Measurements from ENCODE around the gene IKZF3. TPM values are rescaled to one million over a fixed set of nuclear protein-coding genes. Genes with fewer than 3 reads are reported as not detected.

The IKZF3 gene
- total RNA-seq, 1 experiment from 2014 or later: 0.22 TPM

GRCh38 chr17:39836117-39836516 is 28.0 kb downstream of the IKZF3 start:
- Histone ChIP-seq H3K18ac (ENCODE audit: insufficient read length, low read depth, low read length) (no peak overlapping the region), H2AK5ac (ENCODE audit: insufficient read length, low read length) (no peak overlapping the region), H3K23me2 (ENCODE audit: insufficient read length, low read depth, low read length, poor library complexity, severe bottlenecking) (no peaks in the 10 kb centered on the region), H4K8ac (replicated peaks; ENCODE audit: insufficient read length, low read depth, low read length) (no peak overlapping the region), H4K91ac (ENCODE audit: insufficient read length, low read depth, low read length) (no peak overlapping the region), H3K27ac (ENCODE audit: insufficient read length, low read depth, low read length) (no peak overlapping the region), H3T11ph (ENCODE audit: low read length) (no peak overlapping the region), H3K4me1 (ENCODE audit: insufficient read depth, low read length) (no peaks in the 10 kb centered on the region), H3K79me1 (ENCODE audit: insufficient read depth, low read depth, low read length, poor library complexity, severe bottlenecking) (no peaks in the 10 kb centered on the region), H3K27me3 (ENCODE audit: insufficient read depth, low read length) (no peaks in the 10 kb centered on the region), H2BK15ac (ENCODE audit: low read depth, low read length) (no peak overlapping the region), H2BK5ac (ENCODE audit: insufficient read length, low read length) (no peak overlapping the region), H2BK12ac (ENCODE audit: insufficient read length, low read depth, low read length) (no peak overlapping the region), H3K79me2 (ENCODE audit: insufficient read depth, low read length) (no peaks in the 10 kb centered on the region), H4K5ac (ENCODE audit: insufficient read length, low read depth, low read length) (no peak overlapping the region), H2BK120ac (ENCODE audit: low read depth, low read length, poor library complexity, severe bottlenecking) (no peak overlapping the region), H3K14ac (ENCODE audit: insufficient read depth, low read length) (no peak overlapping the region; the same call in 1 of the 2 replicates), H3K56ac (ENCODE audit: insufficient read length, low read depth, low read length) (no peak overlapping the region), H4K20me1 (ENCODE audit: control insufficient read depth, insufficient read depth, insufficient read length) (no peaks in the 10 kb centered on the region), H2BK20ac (ENCODE audit: low read depth, low read length, poor library complexity, severe bottlenecking) (no peak overlapping the region), H3K23ac (ENCODE audit: insufficient read length, low read depth, low read length) (no peak overlapping the region), H2AFZ (ENCODE audit: low read length) (no peak overlapping the region), H3K9me3 (ENCODE audit: control insufficient read depth, low read depth, low read length) (no peaks in the 10 kb centered on the region), H3K9ac (ENCODE audit: extremely low read depth, insufficient read length, low read length) (no peak overlapping the region), H3K4ac (ENCODE audit: low read depth, low read length) (no peak overlapping the region), H3K4me2 (ENCODE audit: insufficient read depth, insufficient read length, low read length) (no peak overlapping the region)
- H3K9me3 Mint-ChIP-seq: peaks cover 8 to 12% of the 10 kb centered on the region in 2 experiments; a peak in 4 of 5 replicates
- H3K27ac Mint-ChIP-seq: no peak overlapping the region
- no peak overlapping the region for H3K4me3 Mint-ChIP-seq
- no peak for TF ChIP-seq CTCF (conservative IDR thresholded peaks at IDR 0.05)
- WGBS (ENCODE audit: extremely low coverage, insufficient read length, low lambda C conversion rate): no CpG with 5 or more reads among the region's 6 CpGs
- H3K4me1 Mint-ChIP-seq: no peaks in the 10 kb centered on the region
- no peaks in the 10 kb centered on the region for H3K36me3 Mint-ChIP-seq (ENCODE audit: insufficient read depth in 1 of 3, low read depth in 3 of 3)
- DNase-seq: no peak
- H3K27me3 Mint-ChIP-seq (ENCODE audit: low read depth): peaks cover 10% of the 10 kb centered on the region

Data from H9 (cell line).